BE2C (cell line): ENCODE results near the gene SP140.
"Not testable (repeated sequence)": the region's sequence is repeated elsewhere in the genome, so short reads cannot be mapped to it uniquely, and the experiment has no call there.

Source experiments
- DNase-seq: peaks from one replicate; pipeline ENCODE4 v3.0.0-alpha.2; 2020
- H3K27me3 ChIP-seq: fragments of 250-450 bp; sonication (Bioruptor Pico); 2 replicates; pipeline ENCODE4 v1.5.1; 2020; ENCODE audit warnings: mild to moderate bottlenecking
- H3K36me3 ChIP-seq: fragments of 250-450 bp; sonication (Bioruptor Pico); 2 replicates; pipeline ENCODE4 v1.5.1; 2020; ENCODE audit warnings: mild to moderate bottlenecking
- H3K4me1 ChIP-seq: fragments of 250-450 bp; sonication (Bioruptor Pico); 2 replicates; pipeline ENCODE4 v1.5.1; 2020
- H3K4me3 ChIP-seq: 2 replicates; pipeline ENCODE4 v1.5.1; 2011; ENCODE audit warnings: low read depth, low read length
- H3K9me3 ChIP-seq: fragments of 250-450 bp; sonication (Bioruptor Pico); 2 replicates; pipeline ENCODE4 v1.5.1; 2020
- TF ChIP-seq, protein P1 (sequence below): IDR thresholded peaks from 2 replicates; pipeline ENCODE4 v1.5.1; 2012; ENCODE audit warnings: mild to moderate bottlenecking, low read depth, low read length

Gene SP140

DNA sequence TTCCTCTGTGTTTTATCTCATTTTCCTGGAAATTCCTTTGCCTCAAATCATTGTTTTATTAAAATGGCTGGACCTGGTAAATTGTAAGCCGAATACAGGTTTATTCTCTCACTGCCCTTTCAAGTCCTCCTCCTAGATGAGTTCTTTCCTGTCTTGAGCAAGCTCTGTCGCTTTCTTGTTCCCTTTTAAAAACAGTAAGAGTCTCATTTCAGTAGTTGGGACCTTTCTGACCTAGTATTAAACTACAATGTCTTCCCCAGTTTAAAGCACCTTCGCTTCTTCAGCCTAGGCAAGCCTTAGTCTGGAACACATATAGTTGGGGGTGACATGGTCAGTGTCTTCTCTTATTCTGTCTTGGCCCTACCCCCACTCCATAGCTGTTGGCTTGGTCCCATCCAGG, 60.5 kb downstream of the SP140 start:
- TF ChIP-seq, protein P1, sequence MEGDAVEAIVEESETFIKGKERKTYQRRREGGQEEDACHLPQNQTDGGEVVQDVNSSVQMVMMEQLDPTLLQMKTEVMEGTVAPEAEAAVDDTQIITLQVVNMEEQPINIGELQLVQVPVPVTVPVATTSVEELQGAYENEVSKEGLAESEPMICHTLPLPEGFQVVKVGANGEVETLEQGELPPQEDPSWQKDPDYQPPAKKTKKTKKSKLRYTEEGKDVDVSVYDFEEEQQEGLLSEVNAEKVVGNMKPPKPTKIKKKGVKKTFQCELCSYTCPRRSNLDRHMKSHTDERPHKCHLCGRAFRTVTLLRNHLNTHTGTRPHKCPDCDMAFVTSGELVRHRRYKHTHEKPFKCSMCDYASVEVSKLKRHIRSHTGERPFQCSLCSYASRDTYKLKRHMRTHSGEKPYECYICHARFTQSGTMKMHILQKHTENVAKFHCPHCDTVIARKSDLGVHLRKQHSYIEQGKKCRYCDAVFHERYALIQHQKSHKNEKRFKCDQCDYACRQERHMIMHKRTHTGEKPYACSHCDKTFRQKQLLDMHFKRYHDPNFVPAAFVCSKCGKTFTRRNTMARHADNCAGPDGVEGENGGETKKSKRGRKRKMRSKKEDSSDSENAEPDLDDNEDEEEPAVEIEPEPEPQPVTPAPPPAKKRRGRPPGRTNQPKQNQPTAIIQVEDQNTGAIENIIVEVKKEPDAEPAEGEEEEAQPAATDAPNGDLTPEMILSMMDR: no peak
- no peak for DNase-seq
- no peaks in the 10 kb centered on the region for H3K27me3 ChIP-seq
- no peak overlapping the region for H3K4me3 ChIP-seq
- no peaks in the 10 kb centered on the region for H3K4me1 ChIP-seq
- H3K36me3 ChIP-seq: no peaks in the 10 kb centered on the region
- no peaks in the 10 kb centered on the region for H3K9me3 ChIP-seq

DNA sequence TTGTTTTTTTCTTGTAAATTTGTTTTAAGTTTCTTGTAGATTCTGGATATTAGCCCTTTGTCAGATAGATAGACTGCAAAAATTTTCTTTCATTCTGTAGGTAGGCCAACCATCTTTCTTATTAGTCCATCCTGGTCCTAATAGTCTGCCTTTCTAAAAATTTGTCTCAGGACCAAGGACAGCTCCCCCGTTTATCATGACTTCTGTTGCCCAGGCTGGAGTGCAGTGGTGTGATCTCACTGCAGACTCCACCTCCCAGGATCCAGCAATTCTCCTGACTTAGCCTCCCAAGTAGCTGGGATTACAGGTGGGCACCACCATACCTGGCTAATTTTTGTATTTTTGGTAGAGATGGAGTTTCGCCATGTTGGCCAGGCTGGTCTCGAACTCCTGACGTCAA, 63.8 kb downstream of the SP140 start:
- not testable (repeated sequence) for H3K27me3 ChIP-seq, H3K9me3 ChIP-seq, DNase-seq, H3K4me1 ChIP-seq, H3K36me3 ChIP-seq, H3K4me3 ChIP-seq

DNA sequence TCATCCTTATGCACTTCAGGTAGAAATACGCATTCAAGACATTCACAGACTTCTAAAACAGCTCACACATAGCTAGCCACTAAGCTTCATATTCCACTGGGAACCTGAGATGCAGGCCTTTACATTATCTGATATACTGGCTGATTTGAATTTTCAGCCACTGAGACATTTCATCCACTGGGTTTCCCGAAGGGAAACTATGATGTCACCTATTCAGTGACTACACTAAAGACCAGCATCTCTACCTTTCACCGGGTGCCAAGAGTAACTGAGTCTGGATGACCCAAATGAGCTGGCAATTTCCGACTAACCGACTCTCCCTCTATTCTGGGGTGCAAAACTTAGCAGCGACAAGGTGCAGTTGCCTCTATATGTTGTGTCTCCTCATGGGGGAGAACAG, 69.7 kb downstream of the SP140 start:
- H3K27me3 ChIP-seq: no peaks in the 10 kb centered on the region
- DNase-seq: no peak
- H3K9me3 ChIP-seq: no peaks in the 10 kb centered on the region
- no peak overlapping the region for H3K4me3 ChIP-seq
- no peaks in the 10 kb centered on the region for H3K36me3 ChIP-seq
- H3K4me1 ChIP-seq: no peaks in the 10 kb centered on the region
- TF ChIP-seq, protein P1: no peak

DNA sequence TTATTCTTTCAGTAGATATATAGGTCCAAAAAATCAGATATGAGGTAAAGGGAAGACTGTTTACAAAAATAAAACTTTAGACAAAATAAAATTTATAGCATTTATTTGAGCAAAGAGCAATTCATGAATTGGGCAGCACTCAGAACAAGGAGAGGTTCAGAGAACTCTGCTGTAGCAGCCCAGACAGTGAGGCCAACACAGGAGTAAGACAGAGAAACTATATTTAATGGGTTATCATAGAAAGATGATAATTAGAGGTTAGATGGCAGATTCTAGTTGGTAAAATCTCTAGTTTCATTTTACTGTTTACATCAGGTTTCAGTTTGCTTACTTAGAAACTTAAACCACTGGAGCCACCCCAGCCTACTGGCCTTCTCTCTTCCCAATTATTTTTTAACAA, 71.4 kb downstream of the SP140 start:
- DNase-seq: no peak
- Histone ChIP-seq H3K4me1 (no peaks in the 10 kb centered on the region), H3K27me3 (no peaks in the 10 kb centered on the region), H3K36me3 (no peaks in the 10 kb centered on the region), H3K4me3 (no peak overlapping the region), H3K9me3 (no peaks in the 10 kb centered on the region)
- TF ChIP-seq, protein P1: no peak

- no peaks in the 10 kb centered on the region for H3K27me3 ChIP-seq
- DNase-seq: no peak
- H3K4me3 ChIP-seq: no peak overlapping the region
- H3K4me1 ChIP-seq: no peaks in the 10 kb centered on the region
- TF ChIP-seq, protein P1: no peak
- H3K9me3 ChIP-seq: no peaks in the 10 kb centered on the region
- H3K36me3 ChIP-seq: no peaks in the 10 kb centered on the region
These were observed 74.1 kb downstream of the SP140 start for GRCh38 chr2:230299618-230300017.

DNA sequence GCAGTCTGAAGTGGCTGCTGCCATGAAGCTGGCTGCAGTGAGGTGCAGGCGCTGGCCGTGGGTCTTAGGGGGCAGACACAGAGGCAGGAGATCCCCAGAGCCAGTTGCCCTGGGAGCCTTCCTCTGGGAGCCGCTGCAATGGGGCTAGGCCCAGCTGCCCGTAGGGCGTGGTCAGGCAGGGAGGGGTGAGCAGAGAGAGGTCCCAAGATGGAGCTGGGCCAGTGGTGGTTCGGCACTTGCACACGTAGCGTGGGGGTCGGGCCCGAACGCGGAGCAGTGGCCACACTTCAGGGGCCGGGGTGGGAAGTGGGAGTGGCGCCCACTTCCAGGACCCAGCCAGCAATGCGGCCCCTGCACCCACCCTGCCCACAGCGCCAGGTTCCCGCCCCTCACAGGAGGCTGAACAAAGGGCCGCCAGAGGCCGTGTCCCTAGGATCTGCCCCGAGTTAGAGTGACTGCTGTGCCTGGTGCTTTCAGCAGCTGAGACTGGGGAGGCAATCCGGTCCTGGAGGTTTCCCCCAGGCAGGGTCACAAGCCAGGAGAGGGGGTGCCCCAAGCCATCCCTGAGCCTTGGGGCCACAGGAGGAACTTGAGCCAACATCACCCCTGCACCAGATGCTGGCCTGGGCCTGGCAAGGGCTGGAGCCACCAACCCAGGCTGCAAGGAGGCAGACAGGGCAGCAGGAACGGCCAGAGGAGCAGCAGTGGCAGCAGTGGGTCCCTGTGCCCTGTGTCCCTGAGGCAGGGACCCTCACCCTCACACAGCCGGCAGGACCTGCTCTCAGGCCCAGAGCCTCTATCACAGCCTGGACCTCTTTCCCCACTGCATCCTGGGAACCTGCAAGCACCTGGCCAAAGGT, 80.1 kb downstream of the SP140 start:
- no peaks in the 10 kb centered on the region for H3K27me3 ChIP-seq
- H3K9me3 ChIP-seq: no peaks in the 10 kb centered on the region
- DNase-seq: no peak
- TF ChIP-seq, protein P1: no peak
- no peak overlapping the region for H3K4me3 ChIP-seq
- H3K36me3 ChIP-seq: no peaks in the 10 kb centered on the region
- no peaks in the 10 kb centered on the region for H3K4me1 ChIP-seq
